Measurements from ENCODE around the gene RBFOX2. TPM values are rescaled to one million over a fixed set of nuclear protein-coding genes. Genes with fewer than 3 reads are reported as not detected.

The RBFOX2 gene
- polyA plus RNA-seq, 1 of the 3 experiments (the other 2 are of a cell fraction), result 115 TPM

Other genes starting within 250 kb of the RBFOX2 start
- gene APOL3, start 131.9 kb upstream of the RBFOX2 start, polyA plus RNA-seq (2012; rRNA removed), result 0.21 and 1.1 TPM in 2 replicates
- gene APOL4, start 173.0 kb upstream of the RBFOX2 start, polyA plus RNA-seq (2012; rRNA removed), result 0.08 and 0.21 TPM in 2 replicates
- gene APOL2, start 210.7 kb upstream of the RBFOX2 start, polyA plus RNA-seq (2012; rRNA removed), result 8.3 and 9.4 TPM in 2 replicates
- gene APOL1, start 224.3 kb upstream of the RBFOX2 start, polyA plus RNA-seq (2012; rRNA removed), result 0.42 and 0.56 TPM in 2 replicates